Astrocyte of the spinal cord (primary cell): ENCODE measurements around the gene FUCA1.
"Not testable (repeated sequence)": the region's sequence is repeated elsewhere in the genome, so short reads cannot be mapped to it uniquely, and the experiment has no call there.

ENCODE experiments used
- DNase-seq: peaks from one replicate; pipeline ENCODE4 v3.0.0; 2011; ENCODE audit warnings: low read depth, low spot score
- H3K4me3 ChIP-seq: 2 replicates; pipeline ENCODE4 v1.5.1; 2011; ENCODE audit warnings: low read depth, mild to moderate bottlenecking, low read length, moderate library complexity
- CTCF ChIP-seq: IDR thresholded peaks from 2 replicates; pipeline ENCODE4 v1.5.1; 2012; ENCODE audit warnings: low read depth, mild to moderate bottlenecking, low read length, inconsistent platforms
- in situ Hi-C: cut with HindIII; loops from 2 replicates; pipeline ENCODE4 v1.10.0; 2017; ENCODE audit warnings: low sequenced_read_pairs

FUCA1 gene

GRCh38 chr1:23804183-23804835 lies 63.8 kb downstream of the FUCA1 start:
- in situ Hi-C loops = no loop called here
- no peak overlapping the region for H3K4me3 ChIP-seq
- peak; percentile 17 for TF ChIP-seq CTCF
- no peak for DNase-seq

GRCh38 chr1:23803674-23804073 lies 64.4 kb downstream of the FUCA1 start:
- in situ Hi-C loops = no loop called here
- no peak for TF ChIP-seq CTCF
- H3K4me3 ChIP-seq = no peak overlapping the region
- no peak for DNase-seq

- DNase-seq, H3K4me3 ChIP-seq, in situ Hi-C loops: not testable (repeated sequence)
These were observed 65.2 kb downstream of the FUCA1 start for GRCh38 chr1:23802809-23803342.

- no peak overlapping the region for H3K4me3 ChIP-seq
- no peak for DNase-seq
- in situ Hi-C loops = no loop called here
- TF ChIP-seq CTCF = no peak
These were observed 66.2 kb downstream of the FUCA1 start for GRCh38 chr1:23801876-23802275.

- no peak for TF ChIP-seq CTCF
- H3K4me3 ChIP-seq = peak overlapping the region; percentile 81
- no peak for DNase-seq
- in situ Hi-C loops = no loop called here
These were observed 66.7 kb downstream of the FUCA1 start for GRCh38 chr1:23801338-23801748.

- peak; percentile 97 for DNase-seq
- in situ Hi-C loops = no loop called here
- peak within 1 kb of the TSS; percentile 81 for H3K4me3 ChIP-seq
- TF ChIP-seq CTCF = no peak
These were observed 67.4 kb downstream of the FUCA1 start, which contains the start of gene GALE for GRCh38 chr1:23800400-23801337. Gene GALE (minus strand): TSS chr1:23800754. CDS start chr1:23799007, 1,747 bp downstream.
